ENCODE data around the gene ACTL10. TPM values are rescaled to one million over a fixed set of nuclear protein-coding genes. Genes with fewer than 3 reads are reported as not detected.

The ACTL10 gene
- total and polyA plus RNA-seq, 2 donors (not counting 1 experiment from before 2014, with no cell fraction given), result 1.2 to 6.3 TPM

DNA sequence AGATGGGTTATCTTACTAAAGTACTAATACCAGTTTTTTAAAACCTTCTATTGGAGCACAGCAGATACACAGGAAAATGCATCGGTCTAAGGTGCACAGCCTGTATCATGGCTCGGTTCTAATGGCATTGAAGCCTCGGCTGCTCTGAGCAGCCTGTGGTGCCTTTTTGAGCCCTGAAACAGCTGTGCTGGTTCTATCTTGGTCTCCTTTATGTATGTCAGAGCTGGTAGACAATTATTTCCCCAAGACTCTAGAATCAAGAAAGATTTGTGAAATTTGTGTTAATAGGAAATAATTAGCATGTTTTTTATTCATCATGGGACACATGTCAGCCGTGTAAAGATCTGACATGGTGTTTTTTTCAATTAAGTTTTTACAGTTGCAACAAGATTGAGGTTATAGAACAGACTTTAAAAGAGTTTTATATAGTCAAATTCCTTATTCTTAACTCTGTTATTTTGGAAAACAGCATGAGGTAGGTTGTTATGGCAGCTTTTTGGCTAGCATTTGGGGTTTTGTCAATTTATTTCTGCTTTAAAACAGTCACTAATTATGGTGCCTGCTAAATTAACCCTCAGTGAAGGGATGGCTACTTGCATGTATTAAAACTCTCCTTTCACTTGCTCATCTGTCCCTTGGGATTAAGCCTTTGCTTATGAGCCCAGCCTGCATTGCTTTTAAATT lies 44.9 kb upstream of the ACTL10 start:
- Histone ChIP-seq H3K9ac (ENCODE audit: low read length) (no peak overlapping the region), H3K4me3 (ENCODE audit: control extremely low read depth in 1 of 5, extremely low read depth in 1 of 5, insufficient read depth in 1 of 5, low read depth in 2 of 5, low read length in 4 of 5) (no peak overlapping the region), H3K9me3 (ENCODE audit: control extremely low read depth in 1 of 3, control insufficient read depth in 2 of 3, insufficient read depth in 1 of 3, low read length in 2 of 3) (peaks cover 0 to 4% (median 0%) of the 10 kb centered on the region in 3 donors), H3K4me1 (ENCODE audit: control insufficient read depth in 2 of 2, insufficient read depth in 2 of 2, low read length in 2 of 2) (peaks cover 7 to 8% of the 10 kb centered on the region in 2 donors), H3K36me3 (replicated peaks in 1 of 2; ENCODE audit: control extremely low read depth in 1 of 2, control insufficient read depth in 1 of 2, extremely low read depth in 1 of 2, insufficient read depth in 2 of 2, low read length in 1 of 2) (peaks cover 1 to 30% of the 10 kb centered on the region in 2 experiments), H3K79me2 (ENCODE audit: control insufficient read depth, insufficient read depth, low read length) (peaks cover 3% of the 10 kb centered on the region), H3K27me3 (replicated peaks in 1 of 4; ENCODE audit: control extremely low read depth in 1 of 4, control insufficient read depth in 3 of 4, insufficient read depth in 4 of 4, low read length in 3 of 4) (no peaks in the 10 kb centered on the region), H3K27ac (ENCODE audit: low read length in 2 of 2) (no peak overlapping the region), H4K20me1 (ENCODE audit: control insufficient read depth, insufficient read depth, low read length, poor library complexity, severe bottlenecking) (no peaks in the 10 kb centered on the region), H3K4me2 (replicated peaks; ENCODE audit: low read depth, low read length, poor library complexity, severe bottlenecking) (no peak overlapping the region), H2AFZ (ENCODE audit: insufficient read depth, low read depth, low read length, poor library complexity, severe bottlenecking) (no peak overlapping the region)
- DNase-seq (no peak), ATAC-seq (ENCODE audit: low read depth) (no peak)
- intact Hi-C loops (cut with micrococcal nuclease), result no loop called here
- POLR2A ChIA-PET, result no interaction called here
- H3K27ac Mint-ChIP-seq, result no peak overlapping the region
- no peaks in the 10 kb centered on the region for H3K27me3 Mint-ChIP-seq
- no peak overlapping the region for H3K4me3 Mint-ChIP-seq
- peaks cover 18% of the 10 kb centered on the region for H3K4me1 Mint-ChIP-seq
- CTCF ChIA-PET, result no interaction called here
- WGBS (ENCODE audit: insufficient coverage), result 100% methylated on average over 2 of the region's 4 CpGs
- TF ChIP-seq EZH2 (IDR thresholded peaks at IDR 0.05; ENCODE audit: borderline replicate concordance, insufficient read depth, low read depth, low read length, poor library complexity, severe bottlenecking), result no peak
- TF ChIP-seq, protein P1, sequence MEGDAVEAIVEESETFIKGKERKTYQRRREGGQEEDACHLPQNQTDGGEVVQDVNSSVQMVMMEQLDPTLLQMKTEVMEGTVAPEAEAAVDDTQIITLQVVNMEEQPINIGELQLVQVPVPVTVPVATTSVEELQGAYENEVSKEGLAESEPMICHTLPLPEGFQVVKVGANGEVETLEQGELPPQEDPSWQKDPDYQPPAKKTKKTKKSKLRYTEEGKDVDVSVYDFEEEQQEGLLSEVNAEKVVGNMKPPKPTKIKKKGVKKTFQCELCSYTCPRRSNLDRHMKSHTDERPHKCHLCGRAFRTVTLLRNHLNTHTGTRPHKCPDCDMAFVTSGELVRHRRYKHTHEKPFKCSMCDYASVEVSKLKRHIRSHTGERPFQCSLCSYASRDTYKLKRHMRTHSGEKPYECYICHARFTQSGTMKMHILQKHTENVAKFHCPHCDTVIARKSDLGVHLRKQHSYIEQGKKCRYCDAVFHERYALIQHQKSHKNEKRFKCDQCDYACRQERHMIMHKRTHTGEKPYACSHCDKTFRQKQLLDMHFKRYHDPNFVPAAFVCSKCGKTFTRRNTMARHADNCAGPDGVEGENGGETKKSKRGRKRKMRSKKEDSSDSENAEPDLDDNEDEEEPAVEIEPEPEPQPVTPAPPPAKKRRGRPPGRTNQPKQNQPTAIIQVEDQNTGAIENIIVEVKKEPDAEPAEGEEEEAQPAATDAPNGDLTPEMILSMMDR (IDR thresholded peaks at IDR 0.05), result no peak
- H3K9me3 Mint-ChIP-seq (ENCODE audit: insufficient read depth), result no peaks in the 10 kb centered on the region

DNA sequence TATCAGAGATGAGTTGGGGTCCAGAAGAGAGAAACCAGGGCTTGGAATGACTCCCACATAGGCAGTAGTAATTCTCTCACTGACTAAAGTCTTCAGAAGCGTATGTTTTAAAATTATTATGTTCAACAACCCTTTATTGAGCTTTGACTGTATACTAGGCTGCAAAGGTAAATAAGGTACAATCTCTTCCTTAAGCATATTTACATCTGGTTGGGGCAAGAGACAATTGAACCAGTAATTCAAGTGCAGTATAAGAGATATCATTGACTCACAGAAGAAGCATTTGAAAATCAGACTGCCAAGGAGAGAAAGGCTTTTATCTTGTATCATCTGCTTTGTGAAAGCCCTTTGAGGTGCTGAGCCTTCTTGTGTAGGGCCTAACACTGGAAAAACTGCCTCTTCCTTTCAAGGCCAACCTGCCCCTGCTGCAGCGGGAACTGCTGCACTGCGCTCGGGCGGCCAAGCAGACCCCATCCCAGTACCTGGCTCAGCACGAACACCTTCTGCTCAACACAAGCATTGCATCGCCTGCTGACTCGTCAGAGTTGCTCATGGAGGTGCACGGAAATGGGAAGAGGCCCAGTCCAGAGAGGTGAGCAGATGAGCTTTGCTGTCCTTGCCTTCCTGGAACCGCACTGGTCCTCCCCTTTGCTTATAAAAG lies 43.9 kb upstream of the ACTL10 start:
- H3K4me2 ChIP-seq (replicated peaks; ENCODE audit: low read depth, low read length, poor library complexity, severe bottlenecking), result no peak overlapping the region
- no peaks in the 10 kb centered on the region for H3K27me3 ChIP-seq (replicated peaks in 1 of 4; ENCODE audit: control extremely low read depth in 1 of 4, control insufficient read depth in 3 of 4, insufficient read depth in 4 of 4, low read length in 3 of 4)
- 96% methylated on average over 8 of the region's 10 CpGs for WGBS (ENCODE audit: insufficient coverage)
- no peak for TF ChIP-seq EZH2 (IDR thresholded peaks at IDR 0.05; ENCODE audit: borderline replicate concordance, insufficient read depth, low read depth, low read length, poor library complexity, severe bottlenecking)
- TF ChIP-seq, protein P1 (IDR thresholded peaks at IDR 0.05), result no peak
- DNase-seq, result no peak
- H3K9me3 Mint-ChIP-seq (ENCODE audit: insufficient read depth), result no peaks in the 10 kb centered on the region
- ChIA-PET CTCF (no interaction called here), POLR2A (no interaction called here)
- peaks cover 18% of the 10 kb centered on the region for H3K4me1 Mint-ChIP-seq
- H3K9ac ChIP-seq (ENCODE audit: low read length), result no peak overlapping the region
- H3K36me3 ChIP-seq (replicated peaks in 1 of 2; ENCODE audit: control extremely low read depth in 1 of 2, control insufficient read depth in 1 of 2, extremely low read depth in 1 of 2, insufficient read depth in 2 of 2, low read length in 1 of 2), result peaks cover 1 to 30% of the 10 kb centered on the region in 2 experiments
- H4K20me1 ChIP-seq (ENCODE audit: control insufficient read depth, insufficient read depth, low read length, poor library complexity, severe bottlenecking), result no peaks in the 10 kb centered on the region
- intact Hi-C loops (cut with micrococcal nuclease), result no loop called here
- H3K9me3 ChIP-seq (ENCODE audit: control extremely low read depth in 1 of 3, control insufficient read depth in 2 of 3, insufficient read depth in 1 of 3, low read length in 2 of 3), result peaks cover 0 to 4% (median 0%) of the 10 kb centered on the region in 3 donors
- no peak for ATAC-seq (ENCODE audit: low read depth)
- H2AFZ ChIP-seq (ENCODE audit: insufficient read depth, low read depth, low read length, poor library complexity, severe bottlenecking), result no peak overlapping the region
- H3K27me3 Mint-ChIP-seq, result no peaks in the 10 kb centered on the region
- H3K4me1 ChIP-seq (ENCODE audit: control insufficient read depth in 2 of 2, insufficient read depth in 2 of 2, low read length in 2 of 2), result peaks cover 7 to 8% of the 10 kb centered on the region in 2 donors
- H3K4me3 ChIP-seq (ENCODE audit: control extremely low read depth in 1 of 5, extremely low read depth in 1 of 5, insufficient read depth in 1 of 5, low read depth in 2 of 5, low read length in 4 of 5), result no peak overlapping the region
- no peak overlapping the region for H3K27ac Mint-ChIP-seq
- H3K27ac ChIP-seq (ENCODE audit: low read length in 2 of 2), result no peak overlapping the region
- H3K79me2 ChIP-seq (ENCODE audit: control insufficient read depth, insufficient read depth, low read length), result peaks cover 3% of the 10 kb centered on the region
- H3K4me3 Mint-ChIP-seq, result no peak overlapping the region
